Fibroblast of lung (primary cell): ENCODE measurements around the gene COLEC11.

Source experiments
- CTCF ChIP-seq, 2 donors: IDR thresholded peaks in 1 of 2; conservative IDR thresholded peaks in 1 of 2; 1 replicate in 1 of 2; 2 replicates in 1 of 2; pipeline ENCODE4 v1.5.1; 2011 to 2012; ENCODE audit warnings: low read length in 2 of 2, control low read depth in 1 of 2, inconsistent platforms in 1 of 2, low read depth in 1 of 2, mild to moderate bottlenecking in 1 of 2
- EZH2 ChIP-seq: IDR thresholded peaks from 2 replicates; pipeline ENCODE4 v1.5.1; 2012; ENCODE audit warnings: low read length, control low read depth, mild to moderate bottlenecking; ENCODE audit errors: missing control alignments

GRCh38 chr2:3603536-3604206 is 8.8 kb downstream of the COLEC11 start:
- TF ChIP-seq CTCF (conservative IDR thresholded peaks at IDR 0.05 in 1 of 2, IDR thresholded peaks at IDR 0.05 in 1 of 2; ENCODE audit: low read depth in 1 of 2, low read length in 2 of 2) (no peak), EZH2 (no peak)
